Upper lobe of left lung (tissue), 6 donors: ENCODE measurements around the gene KDELR1. TPM values are rescaled to one million over a fixed set of nuclear protein-coding genes. Genes with fewer than 3 reads are reported as not detected.

ENCODE experiments used
- ATAC-seq, 2 donors: fragments of 200-7000 bp; cut with Tn5 transposase; one replicate each; pipeline ENCODE4 v1.9.1; 2022; ENCODE audit warnings: mild to moderate bottlenecking in 2 of 2, moderate library complexity in 2 of 2; ENCODE audit not compliant: low FRiP score in 2 of 2
- DNase-seq, 2 donors: peaks; one replicate each; pipeline ENCODE4 v3.0.0-alpha.2; 2019 to 2020
- H3K27ac ChIP-seq, 4 donors: fragments of 200-600 bp; sonication (generic); one replicate each; pipeline ENCODE4 v1.5.1; 2016 to 2019
- H3K27me3 ChIP-seq, 4 donors: fragments of 200-600 bp; sonication (generic); one replicate each; pipeline ENCODE4 v1.5.1; 2017 to 2019
- H3K36me3 ChIP-seq, 4 donors: fragments of 200-600 bp; sonication (generic); one replicate each; pipeline ENCODE4 v1.5.1; 2016 to 2019
- H3K4me1 ChIP-seq, 4 donors: fragments of 200-600 bp; sonication (generic); one replicate each; pipeline ENCODE4 v1.5.1; 2018 to 2019
- H3K4me3 ChIP-seq, 4 donors: fragments of 200-600 bp; sonication (generic); one replicate each; pipeline ENCODE4 v1.5.1; 2017 to 2019; ENCODE audit warnings: mild to moderate bottlenecking in 2 of 4, moderate library complexity in 1 of 4
- H3K9me3 ChIP-seq, 4 donors: fragments of 200-600 bp; sonication (generic); one replicate each; pipeline ENCODE4 v1.5.1; 2018 to 2019
- EP300 ChIP-seq, 4 donors: sonication (generic); formaldehyde crosslinking; IDR thresholded peaks; one replicate each; pipeline ENCODE4 v1.5.1; 2017; ENCODE audit warnings: antibody characterized with exemption in 4 of 4, control low read depth in 2 of 4
- POLR2A ChIP-seq, 4 donors: fragments of 450-650 bp; IDR thresholded peaks; one replicate each; pipeline ENCODE4 v1.5.1; 2016 to 2017; ENCODE audit warnings: antibody characterized with exemption in 4 of 4, mild to moderate bottlenecking in 2 of 4
- POLR2AphosphoS5 ChIP-seq, 2 donors: sonication (generic); formaldehyde crosslinking; IDR thresholded peaks; one replicate each; pipeline ENCODE4 v1.5.1; 2017; ENCODE audit warnings: antibody characterized with exemption in 2 of 2
- WGBS, 2 donors: methylation state at CpG; one replicate each; pipeline ENCODE4 v1.1.5; 2017 to 2018; 5-methylcytosine and 5-hydroxymethylcytosine counted together
- total RNA-seq, 6 donors: library from RNA; depleted of rRNA in 4 of 6; stranded (reverse); fragments of >200 nt in 4 of 6; gene quantifications; one replicate each; pipeline versions ENCODE4 v1.1.0 to v1.2.1, GENCODE V29; 2016 to 2021
- TF ChIP-seq, protein P1 (sequence below), 6 experiments: fragments of 450-650 bp in 4 of 6; fragments of 200-600 bp in 2 of 6; sonication (generic) in 2 of 6; IDR thresholded peaks; one replicate each; pipeline ENCODE4 v1.5.1; 2016 to 2019; ENCODE audit warnings: antibody characterized with exemption in 6 of 6
- donor health status: DM: no; HTN: no; CAD: no; lungs with moderate emphysema.
- donor health status: DM: no; HTN: yes; CAD: no; lungs with severe emphysema.

The KDELR1 gene
- total RNA-seq, 6 donors from 2014 or later = 44.6 to 141 (median 96.8) TPM

DNA sequence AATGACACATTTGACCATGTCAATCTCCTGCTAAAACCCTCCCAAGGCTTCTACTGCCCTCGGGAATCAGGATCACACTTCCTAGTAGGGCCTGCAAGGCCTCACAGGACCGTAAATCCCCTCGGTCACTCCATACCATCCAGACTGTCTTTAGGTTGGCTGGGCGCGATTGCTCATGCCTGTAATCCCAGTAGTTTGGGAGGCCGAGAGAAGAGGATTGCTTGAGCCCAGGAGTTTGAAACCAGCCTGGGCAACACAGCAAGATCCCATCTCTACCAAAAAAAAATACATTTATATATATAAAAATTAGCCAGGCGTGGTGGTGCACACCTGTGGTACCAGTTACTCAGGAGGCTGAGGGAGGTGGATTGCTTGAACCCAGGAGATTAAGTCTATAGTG lies 42.6 kb downstream of the KDELR1 start:
- TF ChIP-seq POLR2A (IDR thresholded peaks at IDR 0.05) (no peak), EP300 (IDR thresholded peaks at IDR 0.05) (no peak), POLR2AphosphoS5 (IDR thresholded peaks at IDR 0.05) (no peak)
- TF ChIP-seq, protein P1, sequence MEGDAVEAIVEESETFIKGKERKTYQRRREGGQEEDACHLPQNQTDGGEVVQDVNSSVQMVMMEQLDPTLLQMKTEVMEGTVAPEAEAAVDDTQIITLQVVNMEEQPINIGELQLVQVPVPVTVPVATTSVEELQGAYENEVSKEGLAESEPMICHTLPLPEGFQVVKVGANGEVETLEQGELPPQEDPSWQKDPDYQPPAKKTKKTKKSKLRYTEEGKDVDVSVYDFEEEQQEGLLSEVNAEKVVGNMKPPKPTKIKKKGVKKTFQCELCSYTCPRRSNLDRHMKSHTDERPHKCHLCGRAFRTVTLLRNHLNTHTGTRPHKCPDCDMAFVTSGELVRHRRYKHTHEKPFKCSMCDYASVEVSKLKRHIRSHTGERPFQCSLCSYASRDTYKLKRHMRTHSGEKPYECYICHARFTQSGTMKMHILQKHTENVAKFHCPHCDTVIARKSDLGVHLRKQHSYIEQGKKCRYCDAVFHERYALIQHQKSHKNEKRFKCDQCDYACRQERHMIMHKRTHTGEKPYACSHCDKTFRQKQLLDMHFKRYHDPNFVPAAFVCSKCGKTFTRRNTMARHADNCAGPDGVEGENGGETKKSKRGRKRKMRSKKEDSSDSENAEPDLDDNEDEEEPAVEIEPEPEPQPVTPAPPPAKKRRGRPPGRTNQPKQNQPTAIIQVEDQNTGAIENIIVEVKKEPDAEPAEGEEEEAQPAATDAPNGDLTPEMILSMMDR (IDR thresholded peaks at IDR 0.05) = no peak
- H3K9me3 ChIP-seq = no peaks in the 10 kb centered on the region
- H3K27ac ChIP-seq = no peak overlapping the region
- ATAC-seq (no peak), DNase-seq (no peak)
- H3K4me3 ChIP-seq = no peak overlapping the region
- H3K27me3 ChIP-seq = no peaks in the 10 kb centered on the region
- H3K36me3 ChIP-seq = peaks cover 0 to 3% (median 0%) of the 10 kb centered on the region in 4 donors
- no peaks in the 10 kb centered on the region for H3K4me1 ChIP-seq
- WGBS, 2 donors = 92 to 93% methylated on average over 7 of the region's 7 CpGs

DNA sequence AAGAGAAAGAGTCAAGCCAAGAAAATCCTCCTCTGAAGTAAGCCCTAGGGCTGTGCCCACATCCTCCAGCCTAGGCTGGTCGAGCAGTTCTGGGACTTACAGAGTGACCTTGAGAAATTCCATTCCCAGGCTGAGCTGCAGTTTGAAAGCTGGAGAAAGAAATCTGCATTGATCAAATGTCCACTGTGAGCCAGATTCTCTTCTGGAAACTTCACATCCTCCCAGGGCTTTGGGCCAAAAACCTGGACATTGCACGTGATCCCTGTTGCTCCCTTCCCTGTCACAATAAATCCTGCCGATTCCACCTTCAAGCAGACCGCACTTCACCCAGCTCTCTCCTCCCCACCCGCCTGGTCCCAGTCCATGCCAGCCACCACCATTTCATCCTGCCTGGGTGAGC lies 43.3 kb downstream of the KDELR1 start:
- 60 to 63% methylated on average over 5 of the region's 5 CpGs for WGBS, 2 donors
- H3K27ac ChIP-seq = no peak overlapping the region
- TF ChIP-seq POLR2A (IDR thresholded peaks at IDR 0.05) (no peak), EP300 (IDR thresholded peaks at IDR 0.05) (no peak), POLR2AphosphoS5 (IDR thresholded peaks at IDR 0.05) (no peak)
- TF ChIP-seq, protein P1 (IDR thresholded peaks at IDR 0.05) = no peak
- ATAC-seq (no peak), DNase-seq (no peak)
- H3K4me1 ChIP-seq = no peaks in the 10 kb centered on the region
- no peaks in the 10 kb centered on the region for H3K9me3 ChIP-seq
- no peaks in the 10 kb centered on the region for H3K27me3 ChIP-seq
- H3K36me3 ChIP-seq = peaks cover 0 to 3% (median 0%) of the 10 kb centered on the region in 4 donors
- H3K4me3 ChIP-seq = no peak overlapping the region

- H3K9me3 ChIP-seq = no peaks in the 10 kb centered on the region
- H3K4me1 ChIP-seq = no peaks in the 10 kb centered on the region
- no peak overlapping the region for H3K4me3 ChIP-seq
- 83 to 98% methylated on average over 2 of the region's 2 CpGs for WGBS, 2 donors
- ATAC-seq (no peak), DNase-seq (no peak)
- TF ChIP-seq EP300 (IDR thresholded peaks at IDR 0.05) = no peak
- no peak for TF ChIP-seq POLR2AphosphoS5 (IDR thresholded peaks at IDR 0.05)
- TF ChIP-seq, protein P1 (IDR thresholded peaks at IDR 0.05) = no peak
- TF ChIP-seq POLR2A (IDR thresholded peaks at IDR 0.05) = no peak
- H3K36me3 ChIP-seq = peaks cover 0 to 7% (median 0%) of the 10 kb centered on the region in 4 donors
- no peaks in the 10 kb centered on the region for H3K27me3 ChIP-seq
- H3K27ac ChIP-seq = no peak overlapping the region
Measured at GRCh38 chr19:48346191-48346590, 45.2 kb downstream of the KDELR1 start.

GRCh38 chr19:48344892-48345291 lies 46.5 kb downstream of the KDELR1 start:
- TF ChIP-seq POLR2A (IDR thresholded peaks at IDR 0.05) = no peak
- no peak for TF ChIP-seq EP300 (IDR thresholded peaks at IDR 0.05)
- no peak for TF ChIP-seq POLR2AphosphoS5 (IDR thresholded peaks at IDR 0.05)
- TF ChIP-seq, protein P1 (IDR thresholded peaks at IDR 0.05) = no peak
- peaks cover 0 to 7% (median 3%) of the 10 kb centered on the region in 4 donors for H3K36me3 ChIP-seq

GRCh38 chr19:48342841-48343540 lies 48.4 kb downstream of the KDELR1 start:
- ATAC-seq (no peak), DNase-seq (no peak)
- Histone ChIP-seq H3K27ac (no peak overlapping the region), H3K9me3 (no peaks in the 10 kb centered on the region), H3K4me1 (no peaks in the 10 kb centered on the region), H3K4me3 (no peak overlapping the region), H3K36me3 (peaks cover 0 to 7% (median 3%) of the 10 kb centered on the region in 4 donors), H3K27me3 (no peaks in the 10 kb centered on the region)
- 92 to 95% methylated on average over 18 to 23 of the region's 23 CpGs for WGBS, 2 donors
- no peak for TF ChIP-seq POLR2AphosphoS5 (IDR thresholded peaks at IDR 0.05)

More at GRCh38 chr19:48344892-48345291, 46.5 kb downstream of the KDELR1 start:
- Histone ChIP-seq H3K27me3 (no peaks in the 10 kb centered on the region), H3K9me3 (no peaks in the 10 kb centered on the region), H3K27ac (no peak overlapping the region), H3K4me3 (no peak overlapping the region), H3K4me1 (no peaks in the 10 kb centered on the region)
- no peak for ATAC-seq
- 94 to 97% methylated on average over 6 of the region's 6 CpGs for WGBS, 2 donors
- no peak for DNase-seq
